Measurements from ENCODE around the gene MAP2K5.

- TF ChIP-seq E2F5 (CRISPR knock-in tag; IDR thresholded peaks at IDR 0.05) (no peak), ZNF121 (CRISPR knock-in tag; conservative IDR thresholded peaks at IDR 0.05) (no peak), ATF6 (CRISPR knock-in tag; IDR thresholded peaks at IDR 0.05) (no peak), REST (IDR thresholded peaks at IDR 0.05; ENCODE audit: borderline replicate concordance) (no peak), REST (CRISPR knock-in tag; IDR thresholded peaks at IDR 0.05; ENCODE audit: low read depth) (no peak), MAX (CRISPR knock-in tag; IDR thresholded peaks at IDR 0.05) (no peak), POLR2G (IDR thresholded peaks at IDR 0.05; ENCODE audit: low read depth, low read length) (no peak), EGR1 (conservative IDR thresholded peaks at IDR 0.05) (no peak), POLR2A (conservative IDR thresholded peaks at IDR 0.05) (no peak), NR1H2 (CRISPR knock-in tag; IDR thresholded peaks at IDR 0.05) (no peak), BRF1 (IDR thresholded peaks at IDR 0.05; ENCODE audit: borderline replicate concordance, extremely low read depth, insufficient read length) (no peak)
Measured at GRCh38 chr15:67549736-67550135, 7.2 kb downstream of the MAP2K5 start.
